Hippocampal formation (tissue), 2 donors: ENCODE results near the gene ATP9A.

Source experiments
- DNase-seq, 2 donors: peaks; one replicate each; lab custom pipeline; 2025; lab: John Stamatoyannopoulos, UW

Gene ATP9A

DNA sequence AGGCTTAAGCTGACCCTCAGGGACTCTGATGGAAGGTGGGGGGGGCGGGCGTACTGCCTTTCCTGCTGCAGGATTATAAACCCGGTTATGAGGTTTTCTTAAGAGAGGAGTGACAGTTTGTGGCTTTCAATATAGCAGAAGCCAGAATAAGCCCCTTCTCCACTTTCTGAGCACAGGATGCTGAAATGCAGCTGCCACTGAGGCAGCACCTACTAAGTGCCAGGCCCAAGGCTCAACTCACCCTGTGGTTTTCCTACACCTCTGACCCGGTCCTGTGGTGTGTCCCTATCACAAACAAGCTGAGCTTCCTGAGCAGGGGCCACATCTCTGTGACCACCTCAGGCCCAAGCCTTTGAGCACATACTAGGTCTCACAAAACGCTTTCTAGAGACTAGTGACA, 166.1 kb downstream of the ATP9A start:
- DNase-seq = no peak

DNA sequence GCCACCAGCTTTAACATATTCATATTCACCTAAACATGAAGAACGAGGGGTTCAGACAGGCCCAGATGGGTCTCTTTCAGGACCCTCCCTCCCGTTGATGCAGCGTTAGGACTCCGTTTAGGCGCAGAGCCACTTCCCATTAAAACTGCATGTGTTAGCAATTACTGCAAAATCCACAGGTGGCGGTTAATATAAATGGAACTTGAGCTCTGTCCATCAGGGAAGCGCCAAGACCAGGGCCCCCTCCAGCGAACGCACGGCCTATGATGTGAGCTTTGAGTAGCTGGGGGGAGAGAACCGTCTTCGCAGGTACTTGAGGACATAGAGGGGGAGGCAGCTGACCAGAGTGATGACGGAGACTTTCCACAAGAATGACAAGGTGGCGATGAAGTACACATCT, 167.2 kb downstream of the ATP9A start:
- no peak for DNase-seq

DNA sequence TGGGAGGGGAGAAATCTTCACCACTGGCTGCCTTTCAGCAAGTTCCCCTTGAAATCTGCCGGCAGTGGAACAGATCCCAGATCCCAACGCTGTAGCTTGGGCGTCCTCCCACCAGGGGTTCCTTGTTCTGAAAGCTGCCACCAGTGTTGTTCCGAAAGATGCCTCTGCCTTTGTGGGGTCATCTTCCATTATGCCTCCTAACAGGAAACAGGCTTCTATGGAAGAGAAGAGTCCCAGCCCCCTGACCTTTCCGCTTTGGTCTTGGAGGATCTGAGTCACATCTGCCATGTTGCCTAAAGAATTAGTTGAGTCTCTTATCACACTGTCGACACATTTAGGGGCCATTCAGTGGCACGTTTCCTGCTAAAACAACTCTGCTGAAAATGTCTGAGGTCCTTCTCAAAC, 168.2 kb downstream of the ATP9A start:
- no peak for DNase-seq

DNA sequence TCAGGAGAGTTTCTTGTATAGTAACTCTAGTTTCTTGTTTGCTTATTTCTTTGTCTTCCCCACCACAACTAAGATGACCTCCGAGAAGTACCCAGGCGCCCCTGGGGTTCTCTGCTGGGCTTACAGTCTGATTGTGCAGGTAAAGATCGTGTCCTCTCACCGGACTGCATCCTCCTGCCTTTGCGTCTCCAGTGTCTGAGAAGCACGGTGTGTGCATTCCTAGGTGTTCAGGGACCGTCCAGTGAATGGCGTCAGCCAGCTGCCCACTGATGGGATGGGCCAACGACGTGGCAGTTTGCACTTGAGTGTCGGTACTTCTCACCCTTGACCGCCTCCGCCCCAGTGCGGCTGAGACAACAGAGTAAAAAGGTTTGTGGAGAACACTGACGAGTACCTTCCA, 169.6 kb downstream of the ATP9A start:
- no peak for DNase-seq

DNA sequence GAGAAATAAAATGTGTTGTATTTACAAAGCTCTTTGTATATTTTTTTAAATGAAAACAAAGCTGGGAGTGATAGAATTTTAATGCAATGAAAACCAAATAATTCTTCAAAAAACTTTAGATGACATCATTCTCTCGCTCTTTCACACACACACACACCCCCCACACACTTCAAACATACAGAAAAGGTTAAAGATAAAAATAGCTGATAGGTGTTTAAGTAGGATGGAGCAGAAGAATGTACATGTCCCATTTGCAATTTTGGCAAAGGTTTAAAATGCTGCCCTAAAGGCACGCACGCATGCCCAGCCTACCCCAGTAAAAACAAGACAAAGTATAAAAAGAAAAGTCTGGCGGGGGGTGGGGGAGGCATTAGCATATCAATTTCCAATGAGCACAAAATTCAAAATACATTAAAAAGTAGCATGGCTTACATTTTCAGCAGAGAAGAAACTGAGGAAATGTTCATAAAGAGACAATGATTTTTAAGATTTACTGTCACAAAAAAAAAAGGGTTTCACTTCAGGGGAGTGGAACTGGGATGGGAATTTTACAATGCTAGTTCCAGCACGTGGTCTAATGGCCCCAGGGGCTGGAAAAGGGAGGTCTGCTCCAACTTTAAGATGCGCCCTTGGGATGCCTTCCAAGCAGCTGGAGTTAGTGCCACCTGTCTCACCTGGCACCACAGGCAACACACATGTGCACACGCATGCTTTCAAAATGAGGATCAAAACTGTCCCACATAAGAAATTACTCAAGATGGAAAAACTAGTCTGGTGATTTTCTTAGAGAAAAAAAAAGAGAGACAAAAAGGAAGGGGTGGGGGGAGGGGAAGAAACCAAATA, 170.6 kb downstream of the ATP9A start:
- no peak for DNase-seq

DNA sequence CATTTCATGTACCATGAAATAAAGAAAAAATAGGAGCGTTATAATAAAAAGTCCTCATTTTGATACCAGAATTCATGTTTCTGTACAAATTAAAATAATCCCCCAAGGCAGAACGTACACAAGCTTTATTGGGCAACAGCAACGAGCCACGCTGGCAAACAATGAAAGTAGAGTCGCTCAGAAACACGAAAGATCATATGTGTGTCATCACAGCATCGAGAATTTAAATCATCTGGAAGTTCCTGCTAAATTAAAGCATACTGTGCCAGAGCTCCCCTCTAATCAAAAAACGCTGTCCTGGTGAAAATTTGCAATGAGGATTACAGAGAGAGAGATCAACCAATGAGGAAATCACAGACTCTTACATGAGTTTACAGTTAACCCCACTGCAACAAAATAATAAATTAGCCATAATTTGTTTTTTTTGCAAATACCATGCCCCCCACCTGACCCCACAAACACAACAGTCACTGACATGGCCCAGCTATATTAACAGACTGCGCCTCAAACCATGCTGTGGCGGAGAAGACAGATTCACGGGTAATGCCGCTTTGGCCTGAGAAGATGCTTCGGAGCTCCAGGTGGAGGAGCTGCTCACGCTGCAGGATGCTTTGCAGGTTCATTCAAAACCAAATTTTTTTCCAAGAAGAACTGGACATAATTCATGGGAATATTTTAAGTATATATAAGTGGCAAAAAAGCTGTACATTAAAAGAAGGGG, 171.4 kb downstream of the ATP9A start:
- no peak for DNase-seq

DNA sequence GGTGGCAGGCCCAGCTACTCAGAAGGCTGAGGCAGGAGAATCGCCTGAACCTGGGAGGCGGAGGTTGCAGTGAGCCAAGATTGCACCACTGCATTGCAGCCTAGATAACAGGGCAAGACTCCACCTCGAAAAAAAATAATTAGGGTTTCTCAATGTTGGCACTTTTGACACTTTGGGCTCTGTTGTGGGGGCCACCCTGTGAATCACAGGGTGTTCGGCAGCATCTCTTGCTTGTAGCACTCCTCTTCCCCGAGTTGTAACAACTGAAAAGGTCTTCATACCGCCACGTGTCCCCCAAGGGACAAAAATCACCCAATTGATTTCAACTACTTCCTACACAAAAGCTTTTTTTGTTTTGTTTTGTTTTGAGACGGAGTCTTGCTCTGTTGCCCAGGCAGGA, 172.4 kb downstream of the ATP9A start:
- no peak for DNase-seq

DNA sequence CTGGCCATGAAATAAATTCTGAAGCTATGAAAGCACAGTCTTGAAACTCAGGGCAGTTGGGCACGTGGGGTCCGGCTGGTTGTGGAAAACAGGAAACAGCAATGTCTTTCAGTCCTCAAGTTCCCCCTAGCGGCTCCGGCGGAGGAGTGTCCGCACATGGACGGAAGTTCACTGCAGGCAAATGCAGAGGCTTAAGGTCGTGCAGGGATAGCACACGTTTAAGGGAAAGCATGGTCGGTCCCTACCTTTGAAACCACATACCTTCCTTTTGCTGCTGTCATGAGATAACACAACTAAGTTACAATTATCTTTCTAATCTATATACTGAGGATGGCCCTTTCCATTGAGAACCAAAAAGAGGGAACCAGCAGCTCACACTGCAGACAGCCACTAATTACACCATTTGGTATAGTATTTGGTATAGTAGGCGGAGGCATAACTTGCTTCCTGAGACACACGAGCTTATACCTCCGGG, 173.1 kb downstream of the ATP9A start:
- DNase-seq = peak; percentile 83 to 86

DNA sequence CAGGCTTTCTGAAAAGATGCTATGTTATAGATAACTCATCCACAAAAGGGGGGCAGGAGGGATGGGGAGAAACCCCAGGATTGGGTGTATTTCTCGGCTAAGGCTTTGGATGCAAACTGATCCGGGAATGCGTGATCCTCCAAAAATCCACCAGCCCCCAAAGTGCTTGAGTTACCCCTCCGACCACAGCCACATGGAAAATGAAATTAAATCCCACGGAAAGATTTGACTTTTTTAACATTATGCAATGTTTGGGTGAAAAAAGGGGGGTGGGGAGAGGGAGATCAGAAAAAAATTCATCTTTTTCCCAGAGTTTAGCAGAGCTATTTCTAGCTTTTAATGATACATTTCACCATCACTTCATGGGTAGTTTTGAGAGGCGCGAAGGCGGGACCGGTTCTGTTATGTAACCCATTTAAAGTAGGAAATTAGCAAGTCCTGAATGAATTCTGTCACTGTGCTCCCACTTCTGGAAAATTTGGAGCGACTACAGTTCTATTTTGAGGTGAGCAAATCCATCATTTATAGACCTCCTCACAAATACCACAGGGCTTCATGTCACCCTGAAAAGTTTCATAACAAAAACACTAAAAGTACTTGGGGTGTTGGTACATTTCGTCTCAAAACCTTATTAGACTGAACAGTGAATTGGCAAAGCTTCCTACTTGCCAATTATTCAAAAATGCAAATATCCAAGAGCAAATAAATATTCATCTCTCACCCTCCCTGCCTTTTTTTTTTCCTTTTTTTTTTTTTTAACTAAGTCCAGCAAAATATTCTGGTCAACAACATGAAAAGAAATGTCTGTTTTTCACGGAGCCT, 173.7 kb downstream of the ATP9A start:
- DNase-seq = peak in 1 of 2 donors; percentile 67

DNA sequence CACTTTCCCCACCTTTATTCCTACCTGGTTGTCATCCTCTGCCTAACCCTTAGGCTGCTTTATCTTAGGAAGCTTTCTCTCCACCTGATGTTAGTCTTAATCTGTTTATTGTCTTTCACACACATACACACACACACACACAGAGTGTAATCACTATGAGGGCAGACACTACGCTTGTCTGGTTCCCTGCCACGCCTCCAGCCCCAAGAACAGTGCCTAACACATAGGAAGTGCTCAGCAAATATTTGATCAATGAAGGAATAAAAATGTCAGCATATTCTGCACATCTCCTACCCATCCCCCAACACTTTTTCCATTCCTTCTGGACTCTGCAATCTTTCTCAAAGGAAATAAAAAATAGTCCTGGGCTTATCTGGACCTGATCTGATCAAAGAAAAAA, 174.6 kb downstream of the ATP9A start:
- no peak for DNase-seq

DNA sequence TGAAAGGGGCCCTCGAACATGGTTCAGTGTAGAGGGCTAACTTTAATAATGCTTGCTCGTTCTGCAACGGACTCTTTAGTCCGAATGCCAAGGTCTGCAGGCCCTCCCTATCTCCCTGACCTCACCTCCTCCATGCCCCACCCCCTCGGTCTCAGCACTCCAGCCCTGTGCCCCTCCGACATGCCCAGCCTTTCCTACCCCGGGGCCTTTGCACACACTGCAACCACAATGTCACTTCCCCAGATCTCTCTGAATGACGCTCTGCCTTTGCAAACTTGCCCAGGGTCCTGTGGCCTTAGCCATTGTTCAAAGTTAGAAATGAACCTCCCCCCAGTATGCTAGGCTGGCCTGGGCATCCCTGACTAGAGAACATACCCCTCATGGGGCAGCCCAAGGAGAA, 175.6 kb downstream of the ATP9A start:
- no peak for DNase-seq

DNA sequence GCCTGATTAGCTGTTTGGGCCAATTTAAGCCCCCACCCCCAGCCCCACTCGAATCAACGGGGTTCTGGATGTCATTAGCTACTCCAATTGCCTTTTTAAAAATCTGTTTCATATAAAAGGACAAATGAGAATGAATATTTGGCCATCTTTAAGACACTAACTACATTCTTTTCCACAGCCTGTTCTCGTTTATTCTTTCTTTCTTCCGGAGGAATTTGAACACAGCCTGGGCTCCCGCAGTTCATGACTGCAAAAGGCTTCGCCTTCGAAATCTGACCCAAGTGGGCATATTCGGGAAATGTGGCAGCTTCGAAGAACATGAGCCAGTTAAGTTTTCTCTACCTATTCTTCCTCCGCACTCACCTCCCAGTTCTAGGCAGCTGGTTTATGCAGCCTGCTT, 176.3 kb downstream of the ATP9A start:
- DNase-seq = no peak

DNA sequence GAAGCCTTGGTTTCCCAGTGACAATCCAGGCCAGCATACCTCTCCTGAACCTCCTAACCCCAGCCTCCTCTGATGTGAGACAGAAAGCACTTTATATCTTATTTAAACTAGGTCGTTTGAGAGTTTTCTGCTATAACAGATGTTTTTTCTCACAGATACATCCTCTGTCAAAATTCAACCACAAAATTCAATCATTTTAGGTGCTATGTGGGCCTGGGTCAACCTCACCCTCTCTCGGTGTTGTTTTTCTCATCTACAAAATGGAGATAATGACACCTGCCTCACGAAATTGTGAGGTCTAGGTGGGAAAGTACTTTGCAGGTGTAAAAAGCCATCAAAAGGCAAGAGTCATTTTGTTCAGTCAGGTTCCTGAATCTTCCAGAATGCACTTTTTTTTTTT, 179.4 kb downstream of the ATP9A start:
- no peak for DNase-seq

DNA sequence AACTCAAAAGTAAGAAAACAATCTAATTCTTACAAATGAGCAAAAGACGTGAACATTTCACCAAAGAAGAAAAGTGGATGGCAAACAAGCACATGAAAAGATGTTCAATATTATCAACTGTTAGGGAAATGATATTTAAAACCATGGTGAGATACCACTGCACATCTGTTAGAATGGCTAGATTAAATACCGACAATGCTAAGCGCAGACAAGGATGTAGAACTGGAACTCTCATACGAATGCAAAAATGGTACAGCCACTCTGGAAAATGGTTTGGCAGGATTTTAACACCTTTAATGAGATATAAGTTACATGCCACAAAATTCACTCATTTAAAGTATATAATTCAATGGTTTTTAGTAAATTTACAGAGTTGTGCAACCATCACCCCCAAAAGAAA, 181.0 kb downstream of the ATP9A start:
- no peak for DNase-seq

DNA sequence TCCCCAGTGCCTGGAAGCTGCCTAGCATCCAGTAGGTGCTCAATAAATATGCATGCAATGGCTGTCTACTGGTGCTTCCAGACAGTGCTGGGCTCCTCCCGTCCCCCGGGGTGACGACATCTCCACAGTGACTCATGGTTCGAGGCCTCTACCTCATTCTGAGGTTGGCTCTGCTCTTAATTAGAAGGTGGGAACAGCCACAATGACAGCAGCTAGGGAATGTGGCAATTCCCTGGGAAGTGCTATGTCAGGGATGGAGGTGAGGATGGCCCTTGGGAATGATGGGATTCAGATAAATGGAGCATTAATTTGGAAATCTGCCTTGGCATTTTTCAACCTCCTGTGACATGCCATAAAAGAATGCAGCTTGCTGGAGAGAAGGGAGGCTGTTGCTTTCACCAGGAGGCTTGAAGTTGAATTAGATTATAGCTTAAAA, 182.2 kb downstream of the ATP9A start:
- DNase-seq = no peak

DNA sequence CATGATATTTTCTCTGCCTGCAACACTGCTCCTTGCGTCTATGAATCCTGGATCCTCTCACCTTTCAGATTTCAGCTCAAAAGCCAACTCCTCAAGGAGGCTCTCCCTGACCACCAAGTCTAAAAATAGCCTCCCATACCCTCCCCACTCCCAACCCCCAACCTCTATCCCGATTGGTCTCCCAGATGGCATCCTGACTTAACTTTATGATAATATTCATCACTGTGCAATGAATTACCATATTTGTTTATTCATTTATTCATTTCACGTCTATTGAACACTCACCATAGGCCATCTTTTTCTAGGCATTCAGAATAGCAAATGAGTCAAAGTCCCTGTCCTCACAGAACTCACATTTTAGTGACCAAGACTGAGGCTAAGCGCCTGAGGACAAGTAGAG, 183.0 kb downstream of the ATP9A start:
- no peak for DNase-seq

DNA sequence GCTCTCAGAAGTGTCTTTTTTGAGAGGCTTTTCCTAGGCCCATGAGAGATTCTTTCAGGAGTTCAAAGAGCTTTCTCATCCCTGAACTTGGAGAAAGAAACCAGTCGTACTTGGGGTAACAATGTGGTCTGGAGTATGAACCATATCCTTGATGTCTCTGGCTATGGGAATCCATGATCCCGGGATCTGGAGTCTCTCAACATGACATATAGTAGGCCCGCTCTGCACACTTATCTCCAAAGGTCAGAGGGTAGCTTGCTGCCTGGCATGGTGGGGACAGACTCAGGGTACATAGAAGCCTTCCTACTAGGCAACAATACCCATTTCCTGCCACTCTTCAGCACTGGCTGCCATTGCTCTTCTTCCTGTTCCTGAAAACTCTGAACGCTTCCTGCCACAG, 183.5 kb downstream of the ATP9A start:
- no peak for DNase-seq

DNA sequence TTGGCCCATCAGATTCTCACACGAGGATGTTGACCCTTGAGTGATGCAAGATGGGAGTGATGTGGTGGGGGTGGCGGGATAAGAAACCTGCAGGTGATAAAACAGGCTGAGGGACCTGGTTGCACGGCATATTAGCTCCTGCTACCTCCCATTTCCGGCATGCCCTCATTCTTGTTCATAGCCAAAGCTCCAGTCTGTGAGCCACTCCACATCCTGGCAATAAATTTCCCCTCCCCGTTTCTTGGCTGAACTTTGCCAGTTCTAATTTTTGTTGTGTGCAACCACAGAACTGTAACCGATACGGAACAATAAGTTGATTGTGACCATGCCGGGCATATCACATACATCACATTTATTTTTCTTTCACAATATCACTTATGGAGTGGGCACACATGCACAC, 184.1 kb downstream of the ATP9A start:
- DNase-seq = no peak

DNA sequence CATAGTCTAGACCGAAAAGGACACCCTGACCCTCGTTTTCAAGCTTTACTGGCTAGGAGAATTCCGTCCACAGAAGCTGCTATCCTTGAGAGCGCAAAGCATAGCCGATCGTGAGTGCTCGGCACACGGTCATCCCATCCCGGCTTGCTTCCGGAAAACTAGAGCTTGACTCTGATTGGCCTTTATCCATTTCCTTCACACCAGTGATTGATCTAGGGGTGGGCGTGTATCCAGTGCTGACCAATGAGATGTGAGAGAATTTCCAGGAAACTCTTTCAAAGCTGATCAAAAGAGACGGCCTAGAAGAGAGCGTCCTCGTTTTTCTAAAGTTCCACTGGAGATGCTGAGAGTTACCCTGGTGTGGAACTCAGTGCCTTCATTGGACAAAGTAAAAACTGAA, 184.7 kb downstream of the ATP9A start:
- no peak for DNase-seq

DNA sequence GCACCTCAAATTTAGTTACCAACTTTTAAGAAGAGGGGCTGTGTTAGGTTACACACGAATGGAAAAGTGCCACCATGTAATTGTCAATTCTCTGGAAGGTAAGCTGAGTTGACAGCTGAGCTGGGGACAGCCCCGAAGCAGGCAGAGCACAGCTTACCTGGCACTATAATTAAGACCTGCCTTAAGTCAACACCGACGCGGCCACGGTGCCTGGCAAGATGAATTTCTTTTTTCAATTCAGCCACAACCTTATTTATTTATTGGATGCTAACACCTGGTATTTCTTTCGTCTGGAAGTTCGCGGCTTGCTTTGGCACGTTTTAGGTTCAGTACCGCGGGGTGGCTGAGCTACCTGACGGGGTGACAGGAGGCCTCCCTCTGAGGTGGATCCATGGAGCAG, 185.1 kb downstream of the ATP9A start:
- DNase-seq = no peak

DNA sequence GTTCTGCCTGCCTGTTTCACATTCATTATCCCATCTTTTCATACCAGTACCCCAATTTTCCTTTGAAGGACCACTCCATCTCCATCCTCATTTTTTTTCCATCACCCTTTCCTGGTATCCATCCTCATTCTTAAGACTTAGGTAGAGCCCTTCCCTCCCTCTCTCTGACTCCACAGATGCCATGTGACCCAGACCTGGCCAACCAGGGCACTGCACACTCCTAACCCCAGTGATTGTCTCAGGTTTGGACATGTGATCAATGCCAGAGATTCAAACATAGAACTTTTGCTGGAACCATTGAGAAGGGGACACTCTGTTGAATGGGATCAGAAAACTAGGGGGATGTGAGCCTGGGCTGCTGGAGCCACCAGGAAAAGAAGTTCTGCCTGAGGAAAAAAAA, 186.6 kb downstream of the ATP9A start:
- DNase-seq = no peak

DNA sequence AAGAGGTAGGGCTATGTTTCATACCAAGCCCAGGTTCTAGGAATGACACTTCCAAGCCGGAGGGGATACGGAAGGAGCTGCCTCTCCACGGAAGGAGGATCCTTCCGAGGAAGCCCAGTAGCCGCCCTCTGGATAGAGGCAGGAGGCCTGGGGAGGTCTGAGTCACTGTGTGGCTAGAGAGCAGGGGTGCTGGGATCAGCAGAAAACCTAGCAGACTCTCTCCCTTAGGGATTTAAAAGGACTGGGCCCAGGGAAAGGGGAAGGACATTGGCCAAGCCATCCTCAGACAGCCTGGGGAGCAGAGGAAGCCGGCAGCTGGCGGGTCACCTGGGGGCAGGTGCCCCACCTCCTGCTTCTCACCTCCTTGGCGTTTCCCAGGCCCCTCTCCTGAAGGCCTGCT, 189.1 kb downstream of the ATP9A start:
- no peak for DNase-seq

DNA sequence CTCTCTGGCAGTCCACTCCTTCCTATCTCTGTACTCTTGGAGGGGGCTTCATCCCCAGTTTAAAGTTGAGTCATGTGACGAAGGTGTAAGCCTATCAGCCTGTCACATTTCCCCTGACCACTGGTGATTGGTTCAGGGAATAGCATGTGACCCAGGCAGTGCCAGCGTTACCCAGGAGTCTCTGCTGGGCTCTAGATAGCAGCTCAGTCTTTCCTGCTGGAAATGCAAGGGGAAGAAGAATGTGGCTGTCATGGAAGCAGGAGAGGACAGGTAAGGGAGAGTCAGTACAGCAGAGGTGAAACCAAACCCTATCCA, 190.1 kb downstream of the ATP9A start:
- DNase-seq = no peak
